Measurements from ENCODE around the gene COMTD1. TPM values are rescaled to one million over a fixed set of nuclear protein-coding genes. Genes with fewer than 3 reads are reported as not detected.

COMTD1 gene
- total and polyA plus RNA-seq, 2 of the 4 experiments (the other 2 are of a cell fraction), result 1.6 to 6.4 TPM

DNA sequence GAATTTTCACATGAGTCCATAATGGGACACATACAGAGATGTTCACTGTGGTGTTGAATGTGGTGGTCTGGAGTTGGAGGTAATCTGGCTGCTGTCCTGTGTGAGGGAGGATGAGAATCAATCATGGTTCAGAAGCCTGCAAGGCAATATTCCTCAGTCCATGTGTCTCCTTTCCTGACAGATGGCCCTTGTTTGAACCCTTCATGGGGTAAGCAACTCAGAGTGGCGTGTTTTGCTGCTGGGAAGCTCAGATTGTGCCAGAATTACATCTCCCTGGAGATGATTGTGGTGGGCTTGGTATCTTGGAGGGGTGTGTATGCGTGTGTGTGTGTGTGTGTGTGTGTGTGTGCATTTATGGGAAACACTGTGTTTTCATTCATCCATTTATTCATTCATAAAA, 44.5 kb upstream of the COMTD1 start:
- Histone ChIP-seq H3K4me3 (ENCODE audit: insufficient read depth, low read depth, low read length) (no peak overlapping the region), H2BK15ac (ENCODE audit: low read depth, low read length) (no peak overlapping the region), H3K14ac (replicated peaks; ENCODE audit: low read depth, low read length) (no peak overlapping the region), H2BK20ac (ENCODE audit: low read depth, low read length) (no peak overlapping the region), H3K4ac (ENCODE audit: low read depth, low read length) (no peak overlapping the region), H3K4me2 (ENCODE audit: low read depth, low read length) (no peak overlapping the region), H3K23ac (ENCODE audit: low read depth, low read length) (no peak overlapping the region), H2BK5ac (ENCODE audit: low read depth, low read length, poor library complexity, severe bottlenecking) (no peak overlapping the region), H4K8ac (ENCODE audit: low read depth in 2 of 2, low read length in 2 of 2) (no peak overlapping the region), H4K91ac (ENCODE audit: insufficient read depth, low read depth, low read length) (no peak overlapping the region), H3K27ac (ENCODE audit: insufficient read depth, low read length) (no peak overlapping the region), H3K27me3 (ENCODE audit: control insufficient read depth, insufficient read depth, low read length) (peaks cover 2% of the 10 kb centered on the region; the same call in 1 of the 2 replicates), H3K36me3 (ENCODE audit: control insufficient read depth, insufficient read depth, low read length) (no peaks in the 10 kb centered on the region), H2AK5ac (ENCODE audit: low read depth, low read length) (no peak overlapping the region), H3K4me1 (ENCODE audit: control insufficient read depth, insufficient read depth, low read length) (peaks cover 11% of the 10 kb centered on the region), H4K20me1 (ENCODE audit: insufficient read depth, low read length) (no peaks in the 10 kb centered on the region), H3K9me1 (ENCODE audit: insufficient read depth, low read length) (no peaks in the 10 kb centered on the region), H3K56ac (ENCODE audit: extremely low read depth, insufficient read depth, low read length) (no peak overlapping the region), H3K79me1 (ENCODE audit: low read depth in 1 of 2, low read length in 2 of 2) (no peaks in the 10 kb centered on the region), H2AFZ (replicated peaks; ENCODE audit: low read length, poor library complexity) (no peak overlapping the region), H3K9me3 (ENCODE audit: control insufficient read depth, insufficient read depth, low read length) (no peaks in the 10 kb centered on the region), H4K5ac (ENCODE audit: low read depth, low read length) (no peak overlapping the region), H3K9ac (ENCODE audit: low read depth, low read length) (no peak overlapping the region), H2BK120ac (ENCODE audit: low read depth, low read length) (no peak overlapping the region), H3K18ac (ENCODE audit: low read depth, low read length) (no peak overlapping the region), H2AK9ac (replicated peaks; ENCODE audit: low read depth, low read length, poor library complexity) (no peak overlapping the region)
- dilution Hi-C loops (cut with HindIII; ENCODE audit: low sequenced_read_pairs, unreplicated experiment) (no loop called here), intact Hi-C loops (cut with micrococcal nuclease) (no loop called here), in situ Hi-C loops (cut with MboI; ENCODE audit: low sequenced_read_pairs) (no loop called here)
- ChIA-PET POLR2A (ENCODE audit: unreplicated experiment) (no interaction called here), CTCF (no interaction called here)
- ATAC-seq (ENCODE audit: low read depth) (no peak), DNase-seq (no peak)
- no TSS peak for BruUV-seq (replicated peaks)
- TF ChIP-seq RCOR1 (IDR thresholded peaks at IDR 0.05; ENCODE audit: insufficient replicate concordance, low read length) (no peak), FOS (IDR thresholded peaks at IDR 0.05; ENCODE audit: low read depth, low read length) (no peak), MAFK (IDR thresholded peaks at IDR 0.05; ENCODE audit: low read depth, low read length) (no peak), SMC3 (IDR thresholded peaks at IDR 0.05; ENCODE audit: low read depth, low read length) (no peak), MXI1 (IDR thresholded peaks at IDR 0.05; ENCODE audit: borderline replicate concordance, low read depth, low read length) (no peak), CHD1 (IDR thresholded peaks at IDR 0.05; ENCODE audit: low read depth, low read length) (no peak), CTCF (conservative IDR thresholded peaks at IDR 0.05; ENCODE audit: low read depth, low read length) (no peak), USF2 (IDR thresholded peaks at IDR 0.05; ENCODE audit: low read depth, low read length) (no peak), RFX5 (IDR thresholded peaks at IDR 0.05; ENCODE audit: low read depth, low read length) (no peak), CEBPB (IDR thresholded peaks at IDR 0.05; ENCODE audit: low read depth, low read length) (no peak), POLR2A (IDR thresholded peaks at IDR 0.05; ENCODE audit: low read depth, low read length) (no peak), MAZ (IDR thresholded peaks at IDR 0.05; ENCODE audit: borderline replicate concordance, low read depth, low read length) (no peak), NFE2L2 (IDR thresholded peaks at IDR 0.05; ENCODE audit: low read depth, low read length) (no peak)
- TF ChIP-seq, protein P1, sequence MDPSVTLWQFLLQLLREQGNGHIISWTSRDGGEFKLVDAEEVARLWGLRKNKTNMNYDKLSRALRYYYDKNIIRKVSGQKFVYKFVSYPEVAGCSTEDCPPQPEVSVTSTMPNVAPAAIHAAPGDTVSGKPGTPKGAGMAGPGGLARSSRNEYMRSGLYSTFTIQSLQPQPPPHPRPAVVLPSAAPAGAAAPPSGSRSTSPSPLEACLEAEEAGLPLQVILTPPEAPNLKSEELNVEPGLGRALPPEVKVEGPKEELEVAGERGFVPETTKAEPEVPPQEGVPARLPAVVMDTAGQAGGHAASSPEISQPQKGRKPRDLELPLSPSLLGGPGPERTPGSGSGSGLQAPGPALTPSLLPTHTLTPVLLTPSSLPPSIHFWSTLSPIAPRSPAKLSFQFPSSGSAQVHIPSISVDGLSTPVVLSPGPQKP (IDR thresholded peaks at IDR 0.05; ENCODE audit: borderline replicate concordance, low read depth, low read length), result no peak
- no CpG with 5 or more reads among the region's 2 CpGs for WGBS, 2 experiments (ENCODE audit: extremely low coverage in 2 of 2, insufficient read length in 1 of 2)

All from IMR-90 (cell line).